Heart right ventricle (tissue), 16 donors: Measurements from ENCODE around the gene C14orf132. TPM values are rescaled to one million over a fixed set of nuclear protein-coding genes. Genes with fewer than 3 reads are reported as not detected.

Experiments used
- ATAC-seq, 8 donors: fragments of 200-7000 bp; cut with Tn5 transposase; one replicate each; pipeline ENCODE4 v1.9.1; 2020; ENCODE audit warnings: mild to moderate bottlenecking in 8 of 8, moderate library complexity in 8 of 8, moderate number of reproducible peaks in 1 of 8
- DNase-seq, 2 donors: peaks; one replicate each; pipeline ENCODE4 v3.0.0-alpha.2; 2020
- H3K27ac ChIP-seq, 10 donors: fragments of 200-600 bp; sonication (generic) in 2 of 10; one replicate each; pipeline versions ENCODE4 v1.5.0 to v1.8.0; 2020 to 2022; ENCODE audit warnings: mild to moderate bottlenecking in 3 of 10
- H3K27me3 ChIP-seq, 7 donors: fragments of 200-600 bp; one replicate each; pipeline ENCODE4 v1.8.0; 2021 to 2022; ENCODE audit warnings: mild to moderate bottlenecking in 2 of 7
- H3K36me3 ChIP-seq, 9 donors: fragments of 200-600 bp; sonication (generic) in 1 of 9; one replicate each; pipeline versions ENCODE4 v1.5.0 to v1.8.0; 2020 to 2022; ENCODE audit warnings: mild to moderate bottlenecking in 2 of 9
- H3K4me1 ChIP-seq, 9 donors: fragments of 200-600 bp; sonication (generic) in 1 of 9; one replicate each; pipeline versions ENCODE4 v1.5.0 to v1.8.0; 2020 to 2022; ENCODE audit warnings: mild to moderate bottlenecking in 4 of 9
- H3K4me3 ChIP-seq, 10 donors: fragments of 200-600 bp; sonication (generic) in 2 of 10; one replicate each; pipeline versions ENCODE4 v1.5.0 to v1.8.0; 2020 to 2022; ENCODE audit warnings: mild to moderate bottlenecking in 7 of 10, moderate library complexity in 2 of 10
- H3K9me3 ChIP-seq, 11 donors: fragments of 200-600 bp in 10 of 11; sonication (generic) in 2 of 11; one replicate each; pipeline versions ENCODE4 v1.5.0 to v1.8.0; 2013 to 2022; ENCODE audit warnings: mild to moderate bottlenecking in 2 of 11, control low read depth in 1 of 11, moderate library complexity in 1 of 11
- CTCF ChIP-seq, 9 donors: fragments of 200-600 bp; sonication (generic) in 2 of 9; IDR thresholded peaks; one replicate each; pipeline versions ENCODE4 v1.5.0 to v1.8.0; 2021 to 2022; ENCODE audit warnings: antibody characterized with exemption in 9 of 9, mild to moderate bottlenecking in 5 of 9, moderate library complexity in 1 of 9
- WGBS, 2 donors: extraction: QIAGEN DNeasy Blood & Tissue Kit; methylation state at CpG; one replicate each; pipeline ENCODE4 v1.1.7; 2013; ENCODE audit warnings: inconsistent platforms in 1 of 2; 5-methylcytosine and 5-hydroxymethylcytosine counted together
- intact Hi-C, 10 donors: fragments of 100-400 bp; cut with DNase I; formaldehyde crosslinking; loops; one replicate each; pipeline versions ENCODE4 v1.11.1 to v1.14.2; 2022
- polyA plus RNA-seq, 2 donors: library from polyadenylated mRNA; stranded (reverse); fragments of 200-250 nt; gene quantifications; one replicate each; pipeline ENCODE4 v1.2.3, GENCODE V29; 2013
- total RNA-seq, 10 donors: library from RNA; stranded (reverse); fragmentation: NEBNext Ultra II Directional in 3 of 10; extraction: Animal tissue kit (Norgen Biotek cat#: 25700) in 3 of 10; gene quantifications; one replicate each; pipeline versions ENCODE4 v1.2.1 to v1.2.4, GENCODE V29; 2021 to 2023
- donor health status: Arrhythmogenic right ventricular cardiomyopathy.
- donor health status: ischemic (EF 13 %, LVEDD 7.1; RV severe dilation, severe dysfunction).
- donor health status: healthy with polysubstance abuse.
- donor health status: DM: no; HTN: yes; CAD: no.
- donor health status: DM: no; HTN: no; CAD: no.
- donor health status: ischemic (EF 25% LVEDD 6.9; RV normal size, moderate dysfunction).
- donor health status: ischemic (EF 25% LVEDD 5.7; RV mildly dilated, moderate dysfunction).
- donor health status: healthy.
- donor health status: DM: yes; HTN: yes; CAD: no.
- donor health status: Ischemic cardiomyopathy.
- donor health status: ischemic (EF 35%, LVEDD 5.7; RV mildly dilated, moderate dysfunction).
- donor health status: nonischemic (EF 11% LVEDD 7.7; RV severe dilation, severe dysfunction).
- donor health status: DM: yes; HTN: yes; CAD: no.
- donor health status: PGD.
- donor health status: ischemic (EF 29% LVEDD 5.4; RV normal size, mild dysfunction).
- donor health status: nonischemic (EF 23%, LVEDD 6.1; RV moderate dilation, normal function).

The C14orf132 gene
- total and polyA plus RNA-seq, 12 donors: 0.80 to 16.2 (median 2.5) TPM

- Histone ChIP-seq H3K4me3 (no peak overlapping the region), H3K36me3 (no peaks in the 10 kb centered on the region), H3K27ac (no peak overlapping the region), H3K27me3 (peaks cover 0 to 8% (median 0%) of the 10 kb centered on the region in 7 donors), H3K4me1 (peaks cover 0 to 32% (median 6%) of the 10 kb centered on the region in 9 donors), H3K9me3 (no peaks in the 10 kb centered on the region)
- no peak for ATAC-seq
- TF ChIP-seq CTCF (IDR thresholded peaks at IDR 0.05): no peak
- 77 to 78% methylated on average over 12 of the region's 12 CpGs for WGBS, 2 donors
- no peak for DNase-seq
- intact Hi-C loops: no loop called here
Observed at GRCh38 chr14:96055065-96055752, 16.0 kb downstream of the C14orf132 start.

GRCh38 chr14:96055753-96056508 is 16.8 kb downstream of the C14orf132 start:
- Histone ChIP-seq H3K36me3 (no peaks in the 10 kb centered on the region), H3K27me3 (peaks cover 0 to 8% (median 0%) of the 10 kb centered on the region in 7 donors), H3K4me3 (no peak overlapping the region), H3K27ac (no peak overlapping the region), H3K9me3 (no peaks in the 10 kb centered on the region), H3K4me1 (peaks cover 0 to 26% (median 6%) of the 10 kb centered on the region in 9 donors)
- no peak for ATAC-seq
- WGBS, 2 donors: 83 to 85% methylated on average over 10 of the region's 10 CpGs
- no peak for TF ChIP-seq CTCF (IDR thresholded peaks at IDR 0.05)
- no peak for DNase-seq
- intact Hi-C loops: no loop called here

GRCh38 chr14:96056509-96057422 is 17.6 kb downstream of the C14orf132 start:
- H3K9me3 ChIP-seq: no peaks in the 10 kb centered on the region
- 76 to 78% methylated on average over 7 of the region's 7 CpGs for WGBS, 2 donors
- H3K4me1 ChIP-seq: peaks cover 0 to 23% (median 6%) of the 10 kb centered on the region in 9 donors
- intact Hi-C loops: no loop called here
- no peak for ATAC-seq
- no peak for DNase-seq
- TF ChIP-seq CTCF (IDR thresholded peaks at IDR 0.05): no peak
- no peaks in the 10 kb centered on the region for H3K36me3 ChIP-seq
- H3K27ac ChIP-seq: no peak overlapping the region
- no peak overlapping the region for H3K4me3 ChIP-seq
- H3K27me3 ChIP-seq: peaks cover 0 to 10% (median 0%) of the 10 kb centered on the region in 7 donors

GRCh38 chr14:96057738-96058137 is 18.6 kb downstream of the C14orf132 start:
- intact Hi-C loops: no loop called here
- peaks cover 0 to 23% (median 6%) of the 10 kb centered on the region in 9 donors for H3K4me1 ChIP-seq
- no peak overlapping the region for H3K4me3 ChIP-seq
- 92% methylated on average over 9 of the region's 9 CpGs for WGBS, 2 donors
- no peaks in the 10 kb centered on the region for H3K9me3 ChIP-seq
- no peak for DNase-seq
- ATAC-seq: no peak
- TF ChIP-seq CTCF (IDR thresholded peaks at IDR 0.05): no peak
- no peak overlapping the region for H3K27ac ChIP-seq
- no peaks in the 10 kb centered on the region for H3K36me3 ChIP-seq
- H3K27me3 ChIP-seq: peaks cover 0 to 10% (median 0%) of the 10 kb centered on the region in 7 donors
